ENCODE data around the gene LKAAEAR1.

The LKAAEAR1 gene

DNA sequence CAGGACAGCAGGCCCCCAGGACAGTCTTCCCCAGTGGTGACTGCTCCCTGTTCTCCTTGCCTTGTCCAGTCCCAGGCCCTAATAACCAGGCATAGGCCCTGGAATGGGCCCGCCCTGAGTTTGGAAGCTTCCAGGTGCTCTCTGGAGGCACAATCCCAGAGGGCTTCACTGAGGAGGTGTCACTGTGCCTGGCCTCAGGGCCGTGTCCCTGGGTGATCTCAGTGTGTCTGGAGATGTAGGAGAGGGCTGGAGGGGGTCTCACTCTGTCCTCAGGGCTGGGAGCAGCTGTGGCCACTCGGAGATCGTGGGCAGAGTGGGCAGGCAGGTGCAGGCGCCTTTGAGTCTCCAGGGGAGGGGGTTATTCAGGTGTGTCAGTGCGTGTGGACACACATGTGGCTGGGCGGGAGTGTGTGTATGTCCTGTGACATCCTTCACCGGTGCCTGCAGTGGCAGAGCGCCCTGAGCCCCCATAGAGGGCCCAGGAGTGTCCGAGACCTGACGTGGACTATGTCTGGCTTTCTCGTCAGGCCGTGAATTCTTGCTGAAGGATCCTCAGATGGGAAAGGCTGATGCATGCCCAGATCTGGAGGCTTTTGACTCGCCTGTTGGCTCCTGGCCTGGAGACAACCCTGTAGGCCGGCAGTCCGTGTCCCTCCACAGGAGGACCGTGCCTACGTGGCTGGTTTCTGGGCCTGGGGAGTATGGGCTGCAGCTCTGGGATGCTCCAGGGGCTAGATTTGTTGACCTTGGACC is 28.7 kb upstream of the LKAAEAR1 start:
- H3K4me1 ChIP-seq (ENCODE audit: low read length): peaks cover 4% of the 10 kb centered on the region
- TF ChIP-seq EZH2phosphoT487 (IDR thresholded peaks at IDR 0.05; ENCODE audit: low read depth): no peak
- TF ChIP-seq, protein P1, sequence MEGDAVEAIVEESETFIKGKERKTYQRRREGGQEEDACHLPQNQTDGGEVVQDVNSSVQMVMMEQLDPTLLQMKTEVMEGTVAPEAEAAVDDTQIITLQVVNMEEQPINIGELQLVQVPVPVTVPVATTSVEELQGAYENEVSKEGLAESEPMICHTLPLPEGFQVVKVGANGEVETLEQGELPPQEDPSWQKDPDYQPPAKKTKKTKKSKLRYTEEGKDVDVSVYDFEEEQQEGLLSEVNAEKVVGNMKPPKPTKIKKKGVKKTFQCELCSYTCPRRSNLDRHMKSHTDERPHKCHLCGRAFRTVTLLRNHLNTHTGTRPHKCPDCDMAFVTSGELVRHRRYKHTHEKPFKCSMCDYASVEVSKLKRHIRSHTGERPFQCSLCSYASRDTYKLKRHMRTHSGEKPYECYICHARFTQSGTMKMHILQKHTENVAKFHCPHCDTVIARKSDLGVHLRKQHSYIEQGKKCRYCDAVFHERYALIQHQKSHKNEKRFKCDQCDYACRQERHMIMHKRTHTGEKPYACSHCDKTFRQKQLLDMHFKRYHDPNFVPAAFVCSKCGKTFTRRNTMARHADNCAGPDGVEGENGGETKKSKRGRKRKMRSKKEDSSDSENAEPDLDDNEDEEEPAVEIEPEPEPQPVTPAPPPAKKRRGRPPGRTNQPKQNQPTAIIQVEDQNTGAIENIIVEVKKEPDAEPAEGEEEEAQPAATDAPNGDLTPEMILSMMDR (IDR thresholded peaks at IDR 0.05; ENCODE audit: low read depth, low read length): no peak
- no peak overlapping the region for H3K4me3 ChIP-seq (ENCODE audit: low read length)
- H4K20me1 ChIP-seq (ENCODE audit: insufficient read depth, low read length): no peaks in the 10 kb centered on the region
- no peaks in the 10 kb centered on the region for H3K27me3 ChIP-seq (ENCODE audit: low read depth, low read length)
- no peak overlapping the region for H3K27ac ChIP-seq (ENCODE audit: low read length)
- no peak overlapping the region for H3K9ac ChIP-seq (ENCODE audit: low read length)
- H3K79me2 ChIP-seq (ENCODE audit: low read length): no peaks in the 10 kb centered on the region
- H3K9me3 ChIP-seq (ENCODE audit: insufficient read depth, low read length): no peaks in the 10 kb centered on the region
- no peak overlapping the region for H3K4me2 ChIP-seq (ENCODE audit: low read length)
- no peak overlapping the region for H2AFZ ChIP-seq (ENCODE audit: low read depth, low read length)
- H3K36me3 ChIP-seq (replicated peaks; ENCODE audit: low read depth, low read length): no peaks in the 10 kb centered on the region

DNA sequence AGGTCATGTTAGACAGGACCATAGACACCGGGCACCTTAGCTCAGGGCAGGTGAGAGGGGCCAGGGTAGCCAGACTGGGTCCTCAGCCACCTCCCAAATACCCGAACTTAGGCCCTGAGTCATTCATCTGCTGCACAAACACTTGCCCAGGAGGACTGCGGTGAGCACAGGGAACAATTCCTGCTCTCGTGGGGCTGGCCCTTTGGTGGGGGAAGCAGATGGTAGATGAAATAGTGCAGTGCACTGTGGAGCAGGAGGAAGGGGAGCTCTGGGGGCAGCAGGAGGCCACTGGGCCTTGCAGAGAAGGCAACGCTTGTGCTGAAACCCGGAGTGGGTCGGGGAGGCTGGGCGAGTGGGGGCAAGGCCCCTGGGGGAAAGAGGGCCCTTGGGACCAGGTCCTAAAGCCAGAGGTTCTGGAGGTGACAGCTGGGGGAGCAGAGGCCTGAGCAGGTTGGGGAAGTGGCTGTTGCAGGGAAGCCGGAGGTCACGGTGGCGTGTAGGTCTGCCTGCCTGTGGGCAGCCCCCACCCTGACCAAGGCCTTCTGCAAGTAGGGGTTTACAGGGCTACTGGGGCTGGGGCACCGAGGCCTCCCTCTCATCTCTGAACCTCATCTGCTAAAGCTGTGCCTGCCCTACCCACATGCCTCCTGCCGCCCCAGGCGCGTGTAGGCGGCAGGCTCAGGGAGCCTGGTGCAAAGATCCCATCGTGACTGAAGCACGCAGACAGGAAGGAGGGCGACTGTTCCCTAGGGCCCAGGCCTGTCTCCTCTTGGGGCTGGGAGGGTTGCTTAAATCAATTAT is 27.8 kb upstream of the LKAAEAR1 start:
- H3K4me1 ChIP-seq (ENCODE audit: low read length): peaks cover 11% of the 10 kb centered on the region
- H3K4me2 ChIP-seq (ENCODE audit: low read length): no peak overlapping the region
- H3K27me3 ChIP-seq (ENCODE audit: low read depth, low read length): no peaks in the 10 kb centered on the region
- H2AFZ ChIP-seq (ENCODE audit: low read depth, low read length): no peak overlapping the region
- no peaks in the 10 kb centered on the region for H3K36me3 ChIP-seq (replicated peaks; ENCODE audit: low read depth, low read length)
- no peaks in the 10 kb centered on the region for H4K20me1 ChIP-seq (ENCODE audit: insufficient read depth, low read length)
- H3K79me2 ChIP-seq (ENCODE audit: low read length): no peaks in the 10 kb centered on the region
- H3K9ac ChIP-seq (ENCODE audit: low read length): no peak overlapping the region
- H3K27ac ChIP-seq (ENCODE audit: low read length): no peak overlapping the region
- no peak overlapping the region for H3K4me3 ChIP-seq (ENCODE audit: low read length)
- no peaks in the 10 kb centered on the region for H3K9me3 ChIP-seq (ENCODE audit: insufficient read depth, low read length)
- no peak for TF ChIP-seq EZH2phosphoT487 (IDR thresholded peaks at IDR 0.05; ENCODE audit: low read depth)
- TF ChIP-seq, protein P1 (IDR thresholded peaks at IDR 0.05; ENCODE audit: low read depth, low read length): no peak

DNA sequence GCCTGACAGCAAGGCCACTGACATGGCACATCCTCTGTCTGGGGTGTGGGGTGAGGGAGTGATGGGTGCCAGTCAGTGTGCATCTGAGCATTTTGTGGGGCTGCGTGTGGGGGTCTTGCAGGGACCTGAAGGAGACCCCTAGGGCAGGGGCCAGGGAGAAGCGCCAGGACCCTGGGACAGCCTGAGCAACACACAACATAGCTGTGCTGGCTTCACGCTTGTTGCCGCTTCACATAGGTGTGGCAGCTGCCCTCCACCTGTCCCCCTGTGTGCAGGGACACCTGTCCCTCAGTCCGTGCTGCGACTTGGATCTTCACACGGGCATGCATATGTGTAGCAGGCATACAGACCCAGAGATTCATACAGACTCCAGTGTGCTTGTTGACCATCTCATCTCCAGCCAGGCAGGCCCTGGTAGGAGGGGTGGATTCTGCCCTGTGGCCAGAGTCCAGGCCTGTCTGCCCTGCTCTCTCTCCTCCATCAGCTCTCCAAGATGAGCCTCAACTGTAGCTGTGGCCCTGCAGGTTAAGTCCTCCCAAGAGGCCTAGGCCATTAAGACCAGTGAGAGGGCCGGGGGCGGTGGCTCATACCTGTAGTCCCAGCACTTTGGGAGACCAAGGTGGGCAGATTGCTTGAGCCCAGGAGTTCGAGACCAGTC is 26.3 kb upstream of the LKAAEAR1 start:
- H3K4me3 ChIP-seq (ENCODE audit: low read length): no peak overlapping the region
- peaks cover 11% of the 10 kb centered on the region for H3K4me1 ChIP-seq (ENCODE audit: low read length)
- H2AFZ ChIP-seq (ENCODE audit: low read depth, low read length): no peak overlapping the region
- H3K4me2 ChIP-seq (ENCODE audit: low read length): no peak overlapping the region
- H3K79me2 ChIP-seq (ENCODE audit: low read length): no peaks in the 10 kb centered on the region
- no peaks in the 10 kb centered on the region for H3K9me3 ChIP-seq (ENCODE audit: insufficient read depth, low read length)
- no peaks in the 10 kb centered on the region for H4K20me1 ChIP-seq (ENCODE audit: insufficient read depth, low read length)
- H3K27me3 ChIP-seq (ENCODE audit: low read depth, low read length): no peaks in the 10 kb centered on the region
- H3K27ac ChIP-seq (ENCODE audit: low read length): no peak overlapping the region
- H3K36me3 ChIP-seq (replicated peaks; ENCODE audit: low read depth, low read length): no peaks in the 10 kb centered on the region
- TF ChIP-seq EZH2phosphoT487 (IDR thresholded peaks at IDR 0.05; ENCODE audit: low read depth): no peak
- TF ChIP-seq, protein P1 (IDR thresholded peaks at IDR 0.05; ENCODE audit: low read depth, low read length): no peak
- no peak overlapping the region for H3K9ac ChIP-seq (ENCODE audit: low read length)

Measured in OCI-LY3 (cell line).